ENCODE measurements around the gene RALA. TPM values are rescaled to one million over a fixed set of nuclear protein-coding genes. Genes with fewer than 3 reads are reported as not detected.

RALA gene
- total and polyA plus RNA-seq, 2 of the 13 experiments (the other 11 are each of a cell fraction or from before 2014, with no cell fraction given), result 11.8 to 19.5 TPM

GRCh38 chr7:39750253-39751077 is 127.1 kb downstream of the RALA start (continued):
- TF ChIP-seq PAXIP1 (CRISPR knock-in tag; conservative IDR thresholded peaks at IDR 0.05) (peak; percentile 54; the same call in 1 of the 2 replicates), HOXA3 (CRISPR knock-in tag; IDR thresholded peaks at IDR 0.05) (no peak), CEBPG (CRISPR knock-in tag; IDR thresholded peaks at IDR 0.05) (0 out of 2 replicates have a peak, but pooled peaks have one; percentile 24), KLF16 (CRISPR knock-in tag; IDR thresholded peaks at IDR 0.05) (no peak), ZNF704 (CRISPR knock-in tag; IDR thresholded peaks at IDR 0.05; ENCODE audit: borderline replicate concordance) (no peak), SYNCRIP (IDR thresholded peaks at IDR 0.05; ENCODE audit: insufficient read depth, low read depth, low read length) (no peak), HES4 (CRISPR knock-in tag; IDR thresholded peaks at IDR 0.05; ENCODE audit: borderline replicate concordance) (no peak), LCORL (IDR thresholded peaks at IDR 0.05) (peak; percentile 18; the same call in 1 of the 2 replicates), LCORL (CRISPR knock-in tag; IDR thresholded peaks at IDR 0.05) (no peak), ZBTB34 (CRISPR knock-in tag; IDR thresholded peaks at IDR 0.05) (no peak), HNF4A (CRISPR knock-in tag; IDR thresholded peaks at IDR 0.05) (peak; percentile 67), DNMT1 (CRISPR knock-in tag; IDR thresholded peaks at IDR 0.05) (no peak), ZNF570 (CRISPR knock-in tag; IDR thresholded peaks at IDR 0.05; ENCODE audit: borderline replicate concordance) (no peak), TBX3 (IDR thresholded peaks at IDR 0.05; ENCODE audit: borderline replicate concordance) (no peak), HDAC2 (CRISPR knock-in tag; IDR thresholded peaks at IDR 0.05) (peak; percentile 38; the same call in 1 of the 2 replicates), SOX6 (IDR thresholded peaks at IDR 0.05) (no peak), SOX6 (CRISPR knock-in tag; IDR thresholded peaks at IDR 0.05) (peak; percentile 34; the same call in 1 of the 2 replicates), NCOR1 (IDR thresholded peaks at IDR 0.05; ENCODE audit: borderline replicate concordance, low read length) (peak; percentile 51; the same call in 1 of the 2 replicates), TGIF2 (CRISPR knock-in tag; IDR thresholded peaks at IDR 0.05) (no peak), SIX1 (CRISPR knock-in tag; IDR thresholded peaks at IDR 0.05; ENCODE audit: borderline replicate concordance) (peak; percentile 66; the same call in 1 of the 2 replicates), RCOR2 (CRISPR knock-in tag; IDR thresholded peaks at IDR 0.05) (peak; percentile 52; the same call in 1 of the 2 replicates), HOXA9 (CRISPR knock-in tag; IDR thresholded peaks at IDR 0.05; ENCODE audit: borderline replicate concordance) (no peak), ZGPAT (CRISPR knock-in tag; IDR thresholded peaks at IDR 0.05) (0 out of 2 replicates have a peak, but pooled peaks have one; percentile 29)
